Left colon (tissue), 2 donors: ENCODE measurements around the gene LRFN2. TPM values are rescaled to one million over a fixed set of nuclear protein-coding genes. Genes with fewer than 3 reads are reported as not detected.

Experiments used
- ATAC-seq: fragments of 200-7000 bp; cut with Tn5 transposase; one replicate; pipeline ENCODE4 v1.9.1; 2020; ENCODE audit warnings: mild to moderate bottlenecking, moderate library complexity
- DNase-seq, 2 donors: peaks; one replicate each; pipeline ENCODE4 v3.0.0-alpha.2; 2020
- intact Hi-C, 2 donors: fragments of 100-400 bp; cut with DNase I in 1 of 2; cut with micrococcal nuclease in 1 of 2; formaldehyde crosslinking; loops; one replicate each; pipeline versions ENCODE4 v1.11.2 to v1.14.0; 2022; cut with DNase I, micrococcal nuclease
- total RNA-seq, 2 donors: library from RNA; stranded (reverse); fragmentation: NEBNext Ultra II Directional; extraction: Animal tissue kit (Norgen Biotek cat#: 25700); gene quantifications; one replicate each; pipeline ENCODE4 v1.2.1, GENCODE V29; 2021
- donor health status: DM: no; HTN: no; CAD: no.
- donor health status: DM: yes; HTN: yes; CAD: no.

Gene LRFN2
- total RNA-seq, 2 donors from 2014 or later = 0.36 to 0.64 TPM

DNA sequence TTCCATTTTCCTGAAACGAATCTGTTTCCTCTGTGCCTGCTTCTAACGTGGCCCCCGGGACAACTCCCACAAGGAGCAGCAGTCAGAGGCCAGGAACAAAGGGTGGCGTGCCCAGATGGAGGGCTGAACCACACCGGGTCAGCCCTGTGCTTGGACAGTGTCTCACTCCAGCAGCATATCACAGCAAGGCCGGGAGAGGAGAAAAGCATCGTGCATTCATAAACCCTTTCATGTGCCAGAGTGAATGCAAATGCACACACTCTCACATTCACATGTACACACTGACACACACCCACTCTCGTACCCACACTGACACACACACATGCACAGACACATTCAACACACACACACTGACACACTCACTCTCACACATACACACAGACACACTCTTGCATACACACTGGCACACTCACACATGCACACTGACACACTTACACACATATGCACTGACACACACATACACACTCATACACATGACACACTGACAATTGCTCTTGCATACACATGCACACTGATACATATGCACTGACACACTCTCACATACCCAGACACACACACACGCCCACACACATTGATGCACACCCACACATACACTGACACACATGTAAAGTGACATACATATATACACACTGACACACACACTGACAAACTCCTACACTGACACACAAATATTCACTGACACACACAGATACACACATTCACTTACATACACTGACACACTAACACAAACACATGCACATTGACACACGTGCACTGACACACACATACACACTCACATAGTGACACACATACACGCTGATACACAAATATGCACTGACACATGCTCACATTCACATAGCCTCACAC lies 237.0 kb downstream of the LRFN2 start:
- ATAC-seq (no peak), DNase-seq (no peak)
- intact Hi-C loops = no loop called here

- intact Hi-C loops = no loop called here
- ATAC-seq = no peak
- DNase-seq = no peak
Measured at GRCh38 chr6:40349123-40349900, 237.9 kb downstream of the LRFN2 start.

- ATAC-seq (no peak), DNase-seq (no peak)
- intact Hi-C loops = no loop called here
Measured at GRCh38 chr6:40348591-40348990, 238.6 kb downstream of the LRFN2 start.

GRCh38 chr6:40347571-40348011 lies 239.6 kb downstream of the LRFN2 start:
- intact Hi-C loops = no loop called here
- DNase-seq (no peak), ATAC-seq (no peak)

GRCh38 chr6:40346246-40346645 lies 240.9 kb downstream of the LRFN2 start:
- no peak for DNase-seq
- intact Hi-C loops = no loop called here
- ATAC-seq = no peak

DNA sequence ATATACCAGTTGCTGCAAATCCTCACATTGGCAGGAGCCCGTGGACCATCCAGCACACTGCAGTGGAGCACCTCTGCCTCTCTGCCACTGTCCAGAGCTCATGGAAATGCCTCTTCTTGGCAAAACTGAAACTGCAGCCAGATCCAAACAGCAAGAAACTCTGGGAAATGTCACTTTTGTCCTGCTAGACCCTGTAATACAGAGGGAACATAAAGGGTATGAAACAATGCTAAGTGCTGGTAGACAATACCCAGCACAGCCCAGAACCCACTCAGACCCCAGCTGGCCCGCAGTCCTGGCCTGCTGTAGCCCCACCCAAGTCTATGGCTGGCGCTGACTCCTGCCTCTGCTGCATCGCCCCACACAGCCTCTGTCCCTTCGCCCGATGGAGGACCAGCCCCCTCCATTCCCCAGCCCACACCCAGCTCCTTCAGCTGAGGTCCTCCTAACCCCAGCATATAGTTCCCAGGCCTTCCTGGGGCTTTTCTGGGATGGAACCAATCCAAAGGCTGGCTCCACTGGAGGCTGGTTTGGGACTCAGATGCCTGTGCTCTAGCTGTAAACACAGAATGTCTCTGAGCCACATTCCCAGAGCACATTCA lies 242.5 kb downstream of the LRFN2 start:
- intact Hi-C loops = no loop called here
- ATAC-seq = no peak
- DNase-seq = no peak

DNA sequence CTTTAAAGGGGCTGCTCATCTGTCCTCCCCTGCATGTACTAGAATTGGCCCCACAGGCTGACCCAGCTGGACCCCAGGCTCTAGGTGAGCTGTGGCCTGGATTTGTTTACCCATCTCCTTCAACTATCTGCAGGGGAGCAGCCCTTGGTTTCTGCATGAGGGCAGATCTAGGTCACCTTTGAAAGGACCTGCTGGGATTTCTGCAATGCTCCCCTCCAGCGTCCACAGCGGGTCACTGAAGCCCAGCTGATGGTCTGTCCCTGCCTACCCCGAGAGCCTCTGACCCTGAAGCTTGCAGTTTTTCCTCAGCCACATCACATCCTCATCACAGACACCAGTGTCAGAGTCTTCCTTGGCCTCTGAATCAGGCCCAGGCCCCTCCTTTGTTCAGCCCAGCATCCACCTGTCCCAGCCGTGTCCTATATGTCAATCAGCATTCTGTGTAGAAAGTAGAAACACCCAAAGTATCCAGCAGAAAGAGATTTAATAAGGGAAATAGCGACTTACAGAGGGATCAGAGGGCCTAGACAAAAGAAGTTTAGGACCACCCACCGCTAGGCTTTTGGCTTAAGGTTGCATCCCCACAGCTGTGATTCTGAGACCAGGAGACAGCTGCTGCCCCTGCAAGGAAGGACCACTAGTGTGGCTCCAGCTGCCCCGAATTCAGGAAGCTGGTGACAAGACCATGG lies 243.1 kb downstream of the LRFN2 start:
- intact Hi-C loops = no loop called here
- ATAC-seq (no peak), DNase-seq (no peak)

DNA sequence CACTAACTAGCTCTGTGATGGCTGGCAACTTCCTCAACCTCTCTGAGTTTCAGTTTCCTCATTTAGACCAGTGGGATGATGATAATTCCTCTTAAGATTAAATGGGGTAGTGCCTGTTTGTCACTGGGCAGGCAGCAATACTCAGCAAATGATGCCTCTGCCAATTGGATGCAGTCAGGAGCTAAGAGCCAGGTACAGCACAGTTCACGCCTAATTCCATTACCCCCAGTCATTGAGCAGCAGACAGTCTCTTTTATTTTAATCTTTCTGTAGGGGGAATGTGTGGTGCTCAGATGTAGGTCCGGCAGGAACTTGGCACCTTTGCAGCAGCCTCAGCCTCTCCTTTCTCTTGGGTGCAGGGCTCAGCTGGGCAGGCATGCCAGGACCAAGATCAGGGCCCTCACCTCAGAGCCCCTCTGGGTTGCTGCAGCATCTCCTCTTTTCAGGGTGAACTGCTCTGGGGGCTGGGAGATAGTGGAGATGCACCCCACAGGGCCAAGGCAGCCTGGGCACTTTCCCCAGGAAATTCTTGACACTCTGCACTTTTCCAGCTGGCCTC lies 243.8 kb downstream of the LRFN2 start:
- intact Hi-C loops = no loop called here
- ATAC-seq = no peak
- no peak for DNase-seq

GRCh38 chr6:40342723-40343122 lies 244.4 kb downstream of the LRFN2 start:
- intact Hi-C loops = no loop called here
- no peak for ATAC-seq
- no peak for DNase-seq

DNA sequence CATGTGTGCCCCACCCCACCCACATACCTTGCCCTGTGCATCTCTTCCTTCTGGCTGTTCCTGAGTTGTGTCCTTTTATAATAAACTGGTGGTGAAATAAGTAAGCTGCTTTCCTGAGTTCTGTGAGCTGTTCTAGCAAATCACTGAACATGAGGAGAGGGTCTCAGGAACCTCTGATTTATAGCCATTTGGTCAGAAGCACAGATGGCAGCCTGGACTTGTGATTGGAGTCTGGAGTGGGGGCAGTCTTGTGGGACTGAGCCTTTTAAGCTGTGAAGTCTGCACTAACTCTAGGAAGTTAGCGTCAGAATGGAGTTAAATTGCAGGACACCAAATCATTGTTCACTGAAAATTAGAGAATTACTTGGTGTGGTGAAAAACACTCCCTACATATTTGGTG lies 245.4 kb downstream of the LRFN2 start:
- no peak for DNase-seq
- intact Hi-C loops = no loop called here

More for the DNA sequence above, 245.4 kb downstream of the LRFN2 start:
- no peak for ATAC-seq
